ENCODE results near the gene NEDD4L.
"Not testable (repeated sequence)": the region's sequence is repeated elsewhere in the genome, so short reads cannot be mapped to it uniquely, and the experiment has no call there.

The NEDD4L gene

DNA sequence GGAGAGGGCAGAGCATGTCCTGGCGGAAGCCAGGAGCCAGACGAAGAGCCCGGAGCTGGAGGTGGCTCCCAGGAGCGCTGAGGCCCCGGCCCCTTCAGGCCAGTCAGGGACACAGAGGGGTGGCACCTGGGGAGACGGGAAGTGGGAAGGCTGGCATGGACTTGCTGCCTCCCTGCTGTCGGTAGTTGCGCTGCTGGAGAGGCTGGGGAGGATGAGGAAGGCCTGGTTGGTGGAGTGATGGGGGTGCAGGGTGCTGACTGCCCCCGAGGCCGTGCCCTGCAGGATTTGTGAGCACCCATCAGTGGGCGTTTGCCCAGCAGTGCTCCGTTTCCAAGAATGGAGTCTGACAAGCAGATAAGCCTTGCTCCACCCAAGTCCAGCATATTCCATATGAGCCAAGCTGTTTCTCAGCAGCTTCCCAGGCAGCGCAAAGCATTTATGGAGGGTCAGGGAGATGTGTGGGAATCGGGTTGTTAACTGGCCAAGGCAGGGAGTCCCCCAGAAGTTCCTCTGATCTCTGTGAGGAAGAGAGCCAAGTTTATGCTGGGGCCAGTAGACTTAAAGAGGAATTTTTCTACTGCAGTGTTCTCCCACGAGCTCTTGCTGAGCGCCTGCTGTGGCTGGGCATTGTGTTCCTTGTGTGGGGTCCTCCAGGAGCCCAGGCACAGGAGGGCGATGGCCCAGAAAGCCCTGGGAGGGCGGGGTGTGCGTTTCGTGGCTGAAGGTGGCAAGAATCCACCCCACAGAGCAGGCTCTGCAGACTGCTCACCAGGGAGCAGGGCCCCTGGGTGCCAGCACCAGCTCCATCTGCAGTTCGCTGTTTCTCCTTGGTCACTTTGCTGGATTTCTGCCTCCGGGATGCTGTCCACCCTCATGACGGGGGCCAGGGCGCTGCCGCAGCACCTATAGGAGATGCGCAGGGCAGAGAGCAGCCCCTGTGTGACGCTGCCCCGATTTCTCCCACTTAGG, 334.7 kb downstream of the NEDD4L start:
- no peak for DNase-seq (ENCODE audit: low read depth)

DNA sequence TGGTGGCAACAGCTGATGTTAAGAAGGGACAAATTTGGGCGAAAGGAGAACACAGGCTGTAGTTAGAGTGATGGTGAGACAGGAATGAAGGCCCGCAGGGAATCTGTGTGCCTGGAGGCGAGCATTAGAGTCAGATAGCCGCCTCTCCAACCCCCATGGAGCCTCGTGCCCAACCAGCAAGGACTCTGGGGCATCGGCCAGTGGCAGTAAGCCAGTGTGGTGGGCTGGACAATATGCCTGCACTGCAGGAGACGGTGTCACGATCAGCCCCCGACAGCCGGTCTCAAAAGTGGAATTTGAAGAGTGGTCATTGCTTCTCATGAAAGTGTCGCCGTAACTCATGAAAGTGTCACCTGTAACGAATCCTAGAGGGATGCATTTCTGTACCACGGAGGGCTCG, 335.4 kb downstream of the NEDD4L start:
- DNase-seq (ENCODE audit: low read depth) = no peak

DNA sequence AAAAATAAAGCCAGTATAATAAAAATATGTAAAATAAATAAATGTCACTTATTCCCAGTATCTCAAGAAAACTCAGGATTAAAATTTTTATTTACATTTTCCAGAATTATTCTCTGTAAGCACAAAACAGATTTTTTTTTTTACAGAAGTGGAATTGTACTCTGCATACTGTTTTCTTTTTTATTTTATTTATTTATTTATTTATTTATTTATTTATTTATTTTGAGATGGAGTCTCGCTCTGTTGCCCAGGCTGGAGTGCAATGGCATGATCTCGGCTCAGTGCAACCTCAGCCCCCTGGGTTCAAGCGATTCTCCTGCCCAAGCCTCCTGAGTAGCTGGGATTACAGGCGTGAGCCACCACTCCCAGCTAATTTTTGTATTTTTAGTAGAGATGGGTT, 336.1 kb downstream of the NEDD4L start:
- not testable (repeated sequence) for DNase-seq (ENCODE audit: low read depth)

DNA sequence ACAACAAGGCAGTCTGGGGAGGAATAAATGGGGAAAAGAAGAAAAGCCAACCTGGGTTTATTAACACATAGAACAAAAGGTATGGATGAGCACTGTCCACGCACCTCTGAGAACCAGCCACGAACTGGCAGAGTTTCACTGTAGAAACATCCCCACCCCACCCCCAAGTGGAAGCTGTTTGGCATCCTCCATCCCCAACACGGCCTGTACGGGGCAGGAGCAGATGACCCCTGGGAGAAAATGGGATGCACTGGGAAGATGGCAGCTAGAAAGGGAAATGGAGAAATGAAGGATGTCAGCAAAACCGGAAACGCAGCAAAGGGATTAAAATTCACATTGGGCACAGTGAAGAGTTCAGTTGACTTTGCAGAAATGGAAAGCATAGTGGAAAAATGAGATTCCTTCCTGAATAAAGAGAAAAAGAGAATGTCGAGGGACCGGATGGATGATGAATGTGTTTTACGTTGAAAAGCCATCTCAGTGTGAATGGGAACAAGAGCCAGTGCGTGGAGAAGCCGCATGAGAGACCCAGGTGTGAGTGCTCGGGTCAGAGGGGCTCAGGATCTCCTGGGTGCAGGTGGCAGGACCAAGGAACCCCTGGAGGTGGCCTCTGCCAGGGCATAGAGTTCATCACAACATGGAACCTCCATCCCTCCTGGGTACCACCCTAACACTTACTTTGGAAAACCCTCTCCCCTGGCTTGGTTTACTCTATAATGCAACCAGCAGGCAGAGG, 337.8 kb downstream of the NEDD4L start:
- no peak for DNase-seq (ENCODE audit: low read depth)

DNA sequence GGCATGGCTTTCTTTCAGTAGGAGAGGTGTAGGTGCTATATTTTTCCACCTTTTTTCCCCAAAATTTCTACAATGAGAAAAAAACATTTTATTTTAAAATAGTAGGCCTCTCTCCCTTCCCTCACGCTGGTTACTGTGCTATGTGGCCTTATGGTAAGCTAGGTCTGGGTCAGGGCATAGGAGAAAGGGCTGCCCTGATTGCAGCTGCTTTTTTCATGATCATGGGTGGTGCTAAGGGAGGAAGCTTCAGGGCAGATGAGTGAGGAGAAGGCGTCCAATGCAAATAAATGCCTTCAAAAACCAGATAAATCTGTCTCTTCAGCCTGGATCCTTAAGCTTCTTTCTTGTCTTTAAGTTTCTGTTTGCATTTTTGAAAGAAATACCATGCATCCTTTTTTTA, 338.4 kb downstream of the NEDD4L start:
- DNase-seq (ENCODE audit: low read depth) = no peak

DNA sequence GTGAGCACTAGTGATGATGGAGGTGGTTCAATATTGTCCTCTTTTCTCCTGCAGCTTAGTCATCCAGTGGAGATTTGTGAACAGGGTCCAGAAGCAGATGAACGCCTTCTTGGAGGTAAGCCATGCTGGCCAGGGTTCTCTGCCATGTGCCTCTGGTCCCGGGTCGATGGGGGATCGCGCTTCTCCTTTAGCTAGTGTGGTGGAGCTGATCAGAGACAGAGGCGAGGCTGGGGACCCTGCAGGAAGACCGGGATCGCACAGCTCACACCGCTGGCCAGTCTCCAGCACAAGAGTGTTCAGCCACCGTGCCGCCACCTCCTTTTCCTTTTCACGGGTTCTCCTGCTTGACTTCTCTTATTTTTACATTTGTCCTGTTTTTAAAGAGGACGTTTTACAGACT, 341.4 kb downstream of the NEDD4L start:
- no peak for DNase-seq (ENCODE audit: low read depth)

DNA sequence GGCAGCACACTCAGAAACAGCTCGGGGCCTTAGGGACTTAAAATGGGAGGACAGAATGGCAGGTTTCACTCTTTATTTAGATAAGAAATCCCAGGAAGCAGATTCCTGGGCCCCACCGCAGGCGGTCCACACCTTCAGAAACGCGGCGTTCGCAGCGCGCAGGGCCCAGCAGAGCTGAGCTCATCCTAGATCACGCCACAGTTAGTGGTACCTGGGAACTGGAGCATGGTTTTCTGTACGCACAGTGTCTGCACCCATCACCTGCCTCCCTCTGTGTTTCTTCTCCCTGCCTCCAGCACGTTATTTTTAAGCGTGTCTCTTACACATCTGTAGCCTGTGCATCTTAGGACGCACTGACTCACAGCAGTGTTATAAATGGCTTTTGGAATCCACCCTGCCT, 342.8 kb downstream of the NEDD4L start:
- DNase-seq (ENCODE audit: low read depth) = no peak

DNA sequence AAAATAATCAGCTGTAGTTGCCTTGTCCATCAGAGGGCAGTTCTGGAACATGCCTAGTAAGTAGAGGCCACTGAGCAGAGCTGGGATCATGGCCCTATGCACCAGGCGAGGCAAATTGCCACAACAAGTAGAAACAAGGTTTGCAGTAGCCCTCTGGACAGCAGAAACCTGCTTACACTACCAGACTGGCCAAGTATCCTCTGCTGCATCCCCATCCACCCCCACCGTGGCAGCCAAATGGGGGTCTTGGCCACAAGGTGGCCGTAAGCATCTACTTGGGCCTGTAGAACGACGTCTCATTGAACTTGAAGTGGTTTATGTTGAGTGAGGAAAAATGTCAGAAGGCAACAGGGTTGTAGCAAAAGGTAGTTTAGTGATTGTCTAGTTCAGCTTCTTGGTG, 343.7 kb downstream of the NEDD4L start:
- no peak for DNase-seq (ENCODE audit: low read depth)

DNA sequence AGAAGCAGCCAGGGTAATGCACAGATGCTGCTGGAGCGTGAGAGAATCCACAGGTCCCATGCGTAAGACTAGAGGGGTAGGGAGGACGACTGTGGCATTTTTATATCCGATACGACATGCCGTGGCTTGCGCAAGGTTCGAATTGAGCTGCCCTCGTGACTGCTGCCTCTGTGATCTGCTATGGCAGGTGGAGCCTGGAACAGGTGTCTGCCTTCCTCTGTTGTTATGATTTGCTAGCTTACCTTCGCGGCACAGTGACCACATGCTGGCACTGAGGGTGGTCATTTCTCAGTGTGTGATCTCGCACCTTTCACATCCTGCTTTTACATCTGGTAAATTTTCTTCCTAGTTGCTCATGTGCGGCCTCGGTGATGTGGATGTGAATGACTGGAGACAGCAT, 344.7 kb downstream of the NEDD4L start:
- DNase-seq (ENCODE audit: low read depth) = no peak

DNA sequence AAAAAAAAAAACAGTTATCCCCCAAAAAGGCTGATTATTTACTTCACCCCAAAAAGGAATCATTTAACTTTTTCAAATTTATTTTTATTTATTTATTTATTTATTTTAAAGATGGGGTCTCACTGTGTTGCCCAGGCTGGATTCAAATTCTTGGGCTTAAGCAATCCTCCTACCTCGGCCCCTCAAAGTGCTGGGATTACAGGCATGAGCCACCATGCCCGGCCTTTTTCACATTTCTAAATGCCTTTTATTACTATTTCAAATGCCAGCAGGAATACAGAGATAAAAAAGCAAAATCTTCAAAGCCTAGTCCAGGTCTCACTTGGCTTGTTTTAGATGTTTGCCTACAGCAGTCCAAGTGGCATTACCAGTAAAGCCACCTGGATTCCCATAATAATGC, 345.7 kb downstream of the NEDD4L start:
- no peak for DNase-seq (ENCODE audit: low read depth)

DNA sequence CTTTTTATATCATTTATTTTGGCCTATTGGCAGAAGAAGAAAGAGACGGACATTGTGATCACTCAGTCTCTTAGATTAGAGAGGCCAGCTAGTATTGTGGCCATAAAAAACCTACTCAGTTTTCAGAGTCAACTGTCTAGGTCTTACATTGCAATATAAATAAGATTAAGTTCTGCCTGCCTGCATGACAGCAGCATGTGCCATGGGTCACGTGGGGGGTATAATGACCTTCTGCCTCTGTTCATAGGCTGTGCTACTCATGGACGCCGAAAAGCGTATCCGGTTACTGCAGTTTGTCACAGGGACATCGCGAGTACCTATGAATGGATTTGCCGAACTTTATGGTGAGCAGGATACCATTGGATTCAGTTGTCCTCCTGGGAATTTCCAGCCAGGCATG, 346.4 kb downstream of the NEDD4L start:
- DNase-seq (ENCODE audit: low read depth) = no peak

DNA sequence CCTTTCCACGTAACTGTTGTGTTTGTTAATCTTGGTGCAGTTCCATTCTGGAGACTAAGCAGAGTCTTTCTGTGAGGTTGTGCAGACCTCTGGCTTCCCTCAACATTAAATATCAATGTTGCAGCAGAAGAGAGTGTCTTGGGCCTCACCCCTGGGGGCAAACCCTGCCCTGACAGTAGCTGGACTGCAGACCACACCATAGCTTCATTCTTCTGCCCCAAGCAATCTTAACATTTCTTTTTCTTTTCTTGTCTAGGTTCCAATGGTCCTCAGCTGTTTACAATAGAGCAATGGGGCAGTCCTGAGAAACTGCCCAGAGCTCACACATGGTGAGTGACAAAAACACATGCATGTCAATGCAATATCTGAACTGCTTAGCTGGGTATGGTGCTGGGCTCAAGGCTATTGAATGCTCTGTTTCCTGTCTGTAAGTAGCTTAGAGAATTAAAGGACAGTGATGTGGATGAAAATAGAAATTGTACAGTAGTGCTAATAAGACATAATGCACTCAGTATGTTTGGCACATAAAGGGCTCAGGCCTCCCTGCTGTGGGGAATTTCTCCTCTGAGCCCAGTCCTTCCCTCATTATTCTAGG, 347.3 kb downstream of the NEDD4L start:
- DNase-seq (ENCODE audit: low read depth) = no peak

DNA sequence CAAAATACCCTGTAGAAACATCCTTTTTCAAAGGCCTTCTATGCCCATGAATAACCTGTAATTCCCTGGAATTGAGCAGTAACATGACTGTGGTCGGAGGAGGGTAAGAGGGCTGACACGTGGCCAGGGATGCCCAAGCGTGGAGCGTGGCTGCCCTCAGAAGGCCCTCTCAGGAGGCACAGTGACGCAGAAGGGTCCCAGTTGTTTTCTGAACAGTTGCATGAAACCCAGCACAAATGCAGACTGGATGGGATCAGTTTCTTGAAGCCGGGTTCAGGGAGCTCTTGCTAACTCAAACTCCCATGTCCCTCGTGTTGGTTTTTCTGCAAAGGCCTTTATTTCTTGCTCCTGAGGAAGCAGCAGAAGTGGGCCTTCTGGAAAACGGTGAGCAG, 347.9 kb downstream of the NEDD4L start:
- DNase-seq (ENCODE audit: low read depth) = no peak

DNA sequence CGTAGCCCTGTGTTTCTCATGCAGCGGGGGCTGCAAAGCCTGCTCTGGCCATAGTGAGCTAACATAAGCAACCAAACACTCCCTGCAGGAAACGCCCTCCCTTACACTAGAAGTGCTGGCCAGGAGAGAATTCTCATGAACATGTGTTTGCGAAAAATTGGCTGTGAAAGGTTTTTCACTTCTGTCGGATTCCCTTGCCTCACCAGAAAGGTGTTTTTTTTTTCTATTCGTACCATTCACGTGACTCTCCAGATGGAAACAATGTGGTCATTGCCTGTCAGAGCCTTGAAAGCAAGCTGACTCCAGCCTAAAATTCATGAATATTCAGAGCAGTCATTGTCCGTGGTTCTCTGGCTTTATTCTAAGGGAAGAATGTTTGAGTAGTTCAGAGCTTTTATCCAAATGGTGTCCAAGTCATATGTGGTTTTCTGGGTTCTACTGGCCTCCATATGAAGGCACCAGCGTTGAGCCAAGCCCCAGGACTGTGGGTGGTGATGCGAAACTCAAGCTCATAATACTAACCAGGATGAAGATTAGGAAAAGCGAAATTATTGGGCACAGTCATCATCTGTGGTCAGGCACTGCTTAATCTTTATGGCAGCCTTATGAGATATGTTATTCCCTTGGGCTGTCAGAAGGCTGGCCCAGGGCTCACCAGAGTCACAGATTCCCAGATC, 348.4 kb downstream of the NEDD4L start:
- DNase-seq (ENCODE audit: low read depth) = no peak

DNA sequence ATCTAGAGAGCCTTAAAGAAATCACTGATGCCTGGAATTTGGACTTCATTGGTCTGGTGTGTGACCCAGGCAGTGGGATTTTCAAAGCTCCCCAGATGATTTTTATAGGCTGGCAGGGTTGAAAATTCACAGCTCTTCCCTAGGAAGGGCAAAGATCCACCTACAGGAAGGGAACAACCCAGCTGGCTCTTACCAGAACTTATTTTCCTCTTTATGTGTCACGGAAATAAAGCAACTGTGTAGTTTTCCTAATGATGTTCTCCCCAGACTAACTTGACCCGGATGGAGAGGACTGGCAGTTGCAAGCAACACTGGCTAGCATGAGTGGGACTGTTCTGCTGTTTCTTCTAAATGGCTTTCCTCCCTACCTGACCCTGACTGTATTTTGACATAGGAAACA, 349.3 kb downstream of the NEDD4L start:
- no peak for DNase-seq (ENCODE audit: low read depth)

DNA sequence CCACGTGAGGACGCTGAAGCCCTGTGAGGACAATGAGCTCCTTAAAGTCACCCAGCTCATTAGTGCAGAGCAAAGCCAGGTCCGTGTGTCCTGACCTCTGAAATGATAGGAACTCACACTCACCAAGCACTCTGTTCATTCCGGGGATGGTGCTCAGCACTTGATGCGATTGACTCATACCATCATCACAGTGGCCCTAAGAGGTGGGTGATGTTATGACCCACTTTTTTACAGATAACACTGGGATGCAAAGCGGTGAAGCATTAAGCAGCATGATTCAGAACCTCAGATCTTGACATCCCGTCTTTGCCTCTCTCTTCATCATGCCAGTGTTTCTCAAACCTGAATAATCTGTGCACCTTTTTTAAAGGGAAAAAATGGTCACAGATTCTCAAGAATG, 350.0 kb downstream of the NEDD4L start:
- no peak for DNase-seq (ENCODE audit: low read depth)

DNA sequence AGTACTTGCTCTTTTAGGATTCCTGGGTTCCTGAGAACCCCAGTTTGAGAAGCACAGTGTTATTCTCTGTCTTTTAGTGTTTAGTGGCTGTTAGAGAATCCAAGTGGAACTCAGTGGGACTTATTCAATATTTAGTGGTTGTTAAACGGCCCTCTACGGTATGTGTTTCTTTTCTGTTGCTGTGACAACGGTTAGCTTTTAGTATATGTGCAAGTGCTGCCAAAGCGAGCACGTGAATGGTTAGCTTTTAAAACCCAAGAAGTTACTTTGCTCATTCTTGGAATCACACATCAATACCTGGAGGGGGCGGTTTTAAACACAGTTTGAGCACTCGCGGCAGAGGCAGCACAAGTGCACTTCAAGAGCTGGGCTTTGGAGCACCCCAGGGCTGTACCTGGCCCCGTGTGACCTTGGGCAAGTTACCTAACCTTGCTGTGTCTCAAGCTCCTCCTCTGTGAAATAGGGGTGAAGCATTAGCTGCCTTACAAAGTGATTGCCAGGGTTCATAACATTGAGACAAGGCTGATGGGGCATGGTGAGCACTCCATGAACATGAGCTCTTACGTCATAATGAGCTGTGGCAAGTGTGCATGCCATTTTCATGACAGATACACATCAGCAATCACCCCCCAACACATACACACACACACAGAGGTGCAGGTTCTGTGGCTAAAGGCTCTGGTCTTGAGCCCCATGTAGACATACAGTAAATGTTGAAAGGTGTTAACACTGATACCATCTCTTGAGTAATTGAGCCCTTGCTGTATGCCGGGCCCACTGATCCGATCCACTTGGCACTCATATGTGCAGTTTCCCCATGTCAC, 350.8 kb downstream of the NEDD4L start:
- DNase-seq (ENCODE audit: low read depth) = no peak

DNA sequence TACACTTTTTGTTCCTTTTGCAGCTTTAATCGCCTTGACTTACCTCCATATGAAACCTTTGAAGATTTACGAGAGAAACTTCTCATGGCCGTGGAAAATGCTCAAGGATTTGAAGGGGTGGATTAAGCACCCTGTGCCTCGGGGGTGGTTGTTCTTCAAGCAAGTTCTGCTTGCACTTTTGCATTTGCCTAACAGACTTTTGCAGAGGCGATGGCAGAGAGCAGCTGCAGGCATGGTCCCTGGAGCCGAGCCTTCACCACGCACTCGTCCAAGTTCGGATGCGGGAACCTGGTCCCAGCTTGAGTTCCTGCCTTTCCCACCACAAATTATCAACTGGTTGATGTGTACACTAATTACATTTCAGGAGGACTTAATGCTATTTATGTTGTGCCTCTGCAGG, 352.1 kb downstream of the NEDD4L start:
- DNase-seq (ENCODE audit: low read depth) = no peak

DNA sequence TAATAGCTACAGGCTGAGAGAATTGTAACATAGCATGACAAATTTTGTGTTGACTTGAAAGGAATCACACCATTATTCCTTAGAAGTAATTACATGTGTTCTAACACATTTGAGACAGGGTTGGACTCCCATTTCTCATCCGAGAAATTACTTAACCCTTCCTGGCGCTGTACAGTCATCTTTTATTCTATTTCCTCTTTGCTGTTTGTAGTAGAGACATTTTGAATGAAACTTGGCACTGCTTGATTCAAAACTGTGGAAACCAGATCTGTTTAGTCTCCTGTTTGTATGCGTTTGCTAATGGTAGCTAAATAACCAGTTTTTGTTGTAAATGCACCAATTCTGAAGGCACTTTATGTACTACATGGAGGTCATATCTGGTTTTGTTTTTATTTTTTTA, 352.9 kb downstream of the NEDD4L start:
- no peak for DNase-seq (ENCODE audit: low read depth)

DNA sequence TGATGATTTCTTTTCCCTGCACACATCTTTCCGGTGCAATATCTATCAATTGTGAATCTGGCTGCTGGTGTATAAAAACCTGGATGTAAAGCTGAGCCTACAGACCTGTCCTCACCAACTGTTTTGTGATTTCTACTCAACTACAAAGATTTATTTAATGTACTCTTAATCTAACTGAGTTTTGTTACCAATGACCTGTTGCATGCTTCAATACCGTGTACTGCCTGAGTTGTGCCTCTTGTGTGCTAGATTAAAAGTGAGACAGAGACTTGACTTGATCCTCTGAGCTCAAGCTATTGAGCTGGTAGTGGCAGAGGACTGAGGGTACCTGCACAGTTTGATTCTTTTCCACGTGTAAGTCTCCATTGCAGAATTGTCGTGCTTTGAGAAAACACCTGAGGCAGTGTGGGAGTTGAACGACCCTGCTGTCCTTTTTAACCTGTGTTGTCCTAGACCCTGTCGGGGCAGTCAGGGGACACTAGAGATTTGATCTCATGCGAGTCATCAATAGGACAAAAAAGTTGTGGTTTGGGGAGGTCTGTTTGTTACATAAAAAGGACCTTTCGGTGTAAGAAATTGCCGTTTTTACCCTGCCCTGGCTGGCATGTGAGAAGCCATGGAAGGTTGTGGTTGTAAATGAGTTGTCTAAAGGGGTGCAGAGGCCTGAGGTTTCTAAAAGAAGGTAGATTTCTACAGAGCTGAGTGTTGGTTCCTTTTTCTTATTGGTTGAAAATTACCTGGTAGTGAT, 353.5 kb downstream of the NEDD4L start:
- DNase-seq (ENCODE audit: low read depth) = no peak
